K562 (cell line): ENCODE measurements around the gene UHRF1. TPM values are rescaled to one million over a fixed set of nuclear protein-coding genes. Genes with fewer than 3 reads are reported as not detected.
A peak's percentile ranks its signal among the peaks of the same experiment; 100 is the strongest.

Experiments
- ATAC-seq: fragments of 200-7000 bp; cut with Tn5 transposase; 3 replicates; pipeline ENCODE4 v1.9.1; 2020; ENCODE audit warnings: moderate library complexity
- BruUV-seq: library from RNA; stranded (reverse); fragments of 400-500 nt; replicated peaks from 2 replicates; lab custom pipeline; 2021; lab: Mats Ljungman, UMichigan
- CTCF ChIA-PET: fragments of 300-600 bp; formaldehyde crosslinking; extraction: SDS; loops from one replicate; lab custom pipeline; 2021; ENCODE audit warnings: low intra/inter-chr PET ratio; lab: Yijun Ruan, JAX
- POLR2A ChIA-PET: fragments of 300-600, 350-650 bp; sonication (Branson Sonifier 250); formaldehyde crosslinking; extraction: SDS; loops from one replicate; lab custom pipeline; 2021; ENCODE audit warnings: antibody characterized with exemption, inconsistent platforms; lab: Yijun Ruan, JAX
- DNase-seq, 4 experiments: peaks; one replicate each; pipeline versions ENCODE4 v3.0.0 to v3.0.0-alpha.2; 2011 to 2018; ENCODE audit warnings: low spot score in 3 of 4, mixed read lengths in 3 of 4; ENCODE audit errors: extremely low read depth in 1 of 4
- FAIRE-seq: peaks from 2 replicates; lab custom pipeline; 2011; peaks lifted over from hg19 to GRCh38; lab: Jason Lieb, UNC
- H2AFZ ChIP-seq: 2 replicates; pipeline ENCODE4 v1.6.0; 2011; ENCODE audit warnings: low read depth, low read length, control low read depth, inconsistent platforms
- H3K27ac ChIP-seq: fragments of 200-600 bp; 3 replicates; pipeline ENCODE4 v1.8.0; 2011; ENCODE audit warnings: low read depth, mild to moderate bottlenecking, control low read depth, inconsistent platforms, low read length, moderate library complexity, mixed read lengths; ENCODE audit errors: extremely low read depth
- H3K27me3 ChIP-seq, 2 experiments: fragments of 300-600 bp in 1 of 2; 2 replicates in 1 of 2; 3 replicates in 1 of 2; pipeline versions ENCODE4 v1.6.0 to v1.8.0; 2011; ENCODE audit warnings: inconsistent platforms in 2 of 2, low read length in 2 of 2, mild to moderate bottlenecking in 1 of 2, mixed read lengths in 1 of 2, moderate library complexity in 1 of 2; ENCODE audit not compliant: control insufficient read depth in 2 of 2, insufficient read depth in 2 of 2
- H3K36me3 ChIP-seq: fragments of 300-600 bp; 3 replicates; pipeline ENCODE4 v1.8.0; 2011; ENCODE audit warnings: mild to moderate bottlenecking, low read length, inconsistent platforms; ENCODE audit not compliant: control insufficient read depth, insufficient read depth
- H3K4me1 ChIP-seq, 2 experiments: fragments of 200-600 bp in 1 of 2; replicated peaks in 1 of 2; 2 replicates in 1 of 2; 3 replicates in 1 of 2; pipeline versions ENCODE4 v1.5.1 to v1.8.0; 2011; ENCODE audit warnings: inconsistent platforms in 2 of 2, low read length in 2 of 2, mild to moderate bottlenecking in 1 of 2, mixed read lengths in 1 of 2, moderate library complexity in 1 of 2; ENCODE audit not compliant: control insufficient read depth in 2 of 2, insufficient read depth in 2 of 2
- H3K4me2 ChIP-seq: 2 replicates; pipeline ENCODE4 v1.6.1; 2011; ENCODE audit warnings: low read length, control low read depth, inconsistent platforms, mixed read lengths; ENCODE audit not compliant: insufficient read depth
- H3K4me3 ChIP-seq: fragments of 200-600 bp; sonication (generic), shearing (Covaris generic); 2 replicates; pipeline ENCODE4 v1.5.1; 2016; ENCODE audit warnings: control low read depth, inconsistent platforms
- H3K79me2 ChIP-seq: fragments of 200-600 bp; 3 replicates; pipeline ENCODE4 v1.8.0; 2011; ENCODE audit warnings: low read length, inconsistent platforms; ENCODE audit not compliant: control insufficient read depth, insufficient read depth
- H3K9ac ChIP-seq, 2 experiments: 2 replicates each; pipeline versions ENCODE4 v1.6.0 to v1.6.1; 2011; ENCODE audit warnings: low read depth in 2 of 2, low read length in 2 of 2, control low read depth in 1 of 2, inconsistent platforms in 1 of 2, mild to moderate bottlenecking in 1 of 2, mixed read lengths in 1 of 2; ENCODE audit not compliant: insufficient read depth in 1 of 2
- H3K9me1 ChIP-seq: one replicate; pipeline ENCODE4 v1.6.0; 2011; ENCODE audit warnings: inconsistent platforms, mild to moderate bottlenecking, low read length, moderate library complexity; ENCODE audit not compliant: control insufficient read depth, insufficient read depth
- H3K9me3 ChIP-seq: replicated peaks from 2 replicates; pipeline ENCODE4 v1.5.1; 2011; ENCODE audit warnings: low read depth, low read length, inconsistent platforms; ENCODE audit not compliant: control insufficient read depth, insufficient read depth
- H4K20me1 ChIP-seq: replicated peaks from 2 replicates; pipeline ENCODE4 v1.6.1; 2011; ENCODE audit warnings: low read length, inconsistent platforms, mixed read lengths; ENCODE audit not compliant: control insufficient read depth, insufficient read depth
- HCFC1 ChIP-seq: IDR thresholded peaks from 2 replicates; pipeline ENCODE4 v1.6.1; 2012; ENCODE audit warnings: low read depth, low read length, improper control_type of control experiment
- JUND ChIP-seq, 2 experiments: IDR thresholded peaks; 2 replicates in 1 of 2; 3 replicates in 1 of 2; pipeline ENCODE4 v1.6.1; 2011; ENCODE audit warnings: borderline replicate concordance in 2 of 2, low read depth in 2 of 2, low read length in 2 of 2, improper control_type of control experiment in 1 of 2, missing biosample characterization in 1 of 2, missing genetic modification characterization in 1 of 2, missing genetic modification reagents in 1 of 2
- SPI1 ChIP-seq: IDR thresholded peaks from 2 replicates; pipeline ENCODE4 v1.6.1; 2011; ENCODE audit warnings: low read depth, low read length, control low read depth, borderline replicate concordance
- XRCC3 ChIP-seq: fragments of 450-650 bp; IDR thresholded peaks from 2 replicates; pipeline ENCODE4 v1.6.1; 2017; ENCODE audit warnings: mild to moderate bottlenecking, moderate library complexity
- ZNF551 ChIP-seq: fragments of 250-450 bp; sonication (Bioruptor Pico); IDR thresholded peaks from 2 replicates; pipeline ENCODE4 v1.5.0; 2021; ENCODE audit warnings: mild to moderate bottlenecking, moderate library complexity
- WGBS: fragments of 100-300 bp; shearing (Covaris generic); methylation state at CpG from one replicate; pipeline ENCODE4 v1.1.6; 2016; ENCODE audit warnings: low coverage, mixed read lengths; ENCODE audit not compliant: insufficient coverage; ENCODE audit errors: missing lambda C conversion rate; 5-methylcytosine and 5-hydroxymethylcytosine counted together
- in situ Hi-C: fragments of 300-500 bp; cut with MboI; formaldehyde crosslinking; loops from 4 replicates; pipeline ENCODE4 v1.15.0; 2018; ENCODE audit warnings: inconsistent platforms, mixed read lengths
- intact Hi-C: fragments of 100-400 bp; cut with micrococcal nuclease; formaldehyde crosslinking; loops from 2 replicates; pipeline ENCODE4 v1.14.2; 2022
- polyA plus RNA-seq, 8 experiments: library from polyadenylated mRNA; depleted of rRNA in 4 of 8; stranded (reverse) in 5 of 8; unstranded in 3 of 8; fragments of >200 nt; fragmentation: Nextera tagmentation in 2 of 8; fragmentation: Illumina TruSeq in 1 of 8; extraction: Ambion mirVana in 2 of 8; extraction: Trizol in 1 of 8; gene quantifications; 2 replicates each; pipeline versions ENCODE4 v1.2.1 to v1.2.3, GENCODE V29; 2011 to 2014; ENCODE audit warnings: inconsistent platforms in 1 of 8, missing spikeins in 1 of 8
- total RNA-seq, 7 experiments: library from RNA; depleted of rRNA in 6 of 7; stranded (reverse); fragments of >200 nt in 6 of 7; fragmentation: Illumina TruSeq in 2 of 7; extraction: Trizol in 2 of 7; gene quantifications; 2 replicates each; pipeline versions ENCODE4 v1.2.1 to v1.2.3, GENCODE V29; 2011 to 2021; ENCODE audit warnings: low replicate concordance in 1 of 7

The UHRF1 gene
- total and polyA plus RNA-seq, 9 of the 15 experiments (the other 6 are each of a cell fraction or from before 2014, with no cell fraction given) = 6.0 to 101 (median 30.9) TPM

- CTCF ChIA-PET = no interaction called here
- in situ Hi-C loops = no loop called here
- H3K9ac ChIP-seq = peak overlapping the region in 1 of 2 experiments; percentile 96; a peak in 2 of 4 replicates
Observed at GRCh38 chr19:4971816-4972495, 62.7 kb downstream of the UHRF1 start.

GRCh38 chr19:4972509-4973230, 63.4 kb downstream of the UHRF1 start:
- CTCF ChIA-PET = no interaction called here
- H3K79me2 ChIP-seq = peaks cover 79% of the 10 kb centered on the region
- WGBS = 71% methylated on average over 10 of the region's 12 CpGs
- H2AFZ ChIP-seq = no peak overlapping the region
- intact Hi-C loops = no loop called here
- no peak for TF ChIP-seq JUND (IDR thresholded peaks at IDR 0.05; ENCODE audit: borderline replicate concordance, low read depth, low read length)
- TF ChIP-seq JUND (tag; IDR thresholded peaks at IDR 0.05; ENCODE audit: borderline replicate concordance, low read depth, low read length) = no peak
- no peak for TF ChIP-seq XRCC3
- no peak for TF ChIP-seq ZNF551
- TF ChIP-seq, all 486 proteins: peak for 0
- POLR2A ChIA-PET = interaction anchor here (0.5 to 3.2 kb wide), 3 partner anchors 13 to 231 kb away, joined by 3 to 10 read pairs (median 3); no protein-coding TSS in a partner anchor
- Histone ChIP-seq H4K20me1 (peaks cover 55% of the 10 kb centered on the region), H3K36me3 (peaks cover 15% of the 10 kb centered on the region; the same call in 2 of the 3 replicates), H3K9me1 (peaks cover 14% of the 10 kb centered on the region), H3K9me3 (no peaks in the 10 kb centered on the region), H3K4me2 (no peak overlapping the region), H3K4me3 (no peak overlapping the region), H3K4me1 (peaks cover 20 to 61% of the 10 kb centered on the region in 2 experiments; a peak in 4 of 5 replicates), H3K9ac (peak overlapping the region in 1 of 2 experiments; percentile 74; a peak in 2 of 4 replicates), H3K27ac (no peak overlapping the region), H3K27me3 (no peaks in the 10 kb centered on the region; a peak in 1 of 5 replicates)
- no TSS peak for BruUV-seq
- in situ Hi-C loops = no loop called here
- no peak for FAIRE-seq
- ATAC-seq = no peak
- DNase-seq = no peak

More at GRCh38 chr19:4971816-4972495, 62.7 kb downstream of the UHRF1 start:
- Histone ChIP-seq H3K4me2 (peak overlapping the region; percentile 89; the same call in 1 of the 2 replicates), H4K20me1 (peaks cover 48% of the 10 kb centered on the region), H2AFZ (no peak overlapping the region), H3K79me2 (peaks cover 72% of the 10 kb centered on the region), H3K27ac (peak overlapping the region; percentile 40; the same call in 1 of the 3 replicates), H3K9me1 (peaks cover 12% of the 10 kb centered on the region), H3K9me3 (no peaks in the 10 kb centered on the region), H3K27me3 (no peaks in the 10 kb centered on the region; a peak in 1 of 5 replicates), H3K4me1 (peaks cover 20 to 57% of the 10 kb centered on the region in 2 experiments; a peak in 4 of 5 replicates), H3K4me3 (peak overlapping the region; percentile 61; the same call in 1 of the 2 replicates), H3K36me3 (peaks cover 8% of the 10 kb centered on the region; the same call in 2 of the 3 replicates)
- POLR2A ChIA-PET = interaction anchor here (0.6 to 3.2 kb wide), 4 partner anchors 11 to 441 kb away, joined by 3 to 10 read pairs (median 3); no protein-coding TSS in a partner anchor
- ATAC-seq (no peak), FAIRE-seq (no peak), DNase-seq (no peak)
- intact Hi-C loops = no loop called here
- peak; percentile 35; the same call in 1 of the 2 replicates for TF ChIP-seq SPI1
- TF ChIP-seq HCFC1 = no peak
- WGBS = 83% methylated on average over 14 of the region's 19 CpGs
- BruUV-seq = no TSS peak
